Activated naive CD4-positive, alpha-beta T cell treated with anti-CD3 and anti-CD28 coated beads, Interleukin-2, amount 50 U/mL, for 72 hours (primary cell): ENCODE results near the gene OVCA2. TPM values are rescaled to one million over a fixed set of nuclear protein-coding genes. Genes with fewer than 3 reads are reported as not detected.

Experiments used
- ATAC-seq, 2 donors: fragments of 150-1000 bp; cut with Tn5 transposase; 2 replicates each; pipeline ENCODE4 v1.10.0; 2021; ENCODE audit warnings: mild to moderate bottlenecking in 2 of 2, moderate library complexity in 2 of 2
- DNase-seq, 2 donors: peaks; one replicate each; pipeline ENCODE4 v3.0.0; 2021 to 2022; ENCODE audit warnings: low spot score in 2 of 2
- H3K27ac Mint-ChIP-seq, 2 donors: one replicate each; pipeline ENCODE4 v1.8.0; 2022; ENCODE audit warnings: mild to moderate bottlenecking in 2 of 2, mixed read lengths in 2 of 2
- H3K36me3 Mint-ChIP-seq, 2 donors: one replicate each; pipeline ENCODE4 v1.8.0; 2022; ENCODE audit warnings: mixed read lengths in 2 of 2
- H3K9me3 Mint-ChIP-seq, 2 donors: one replicate each; pipeline ENCODE4 v1.8.0; 2022; ENCODE audit warnings: mixed read lengths in 2 of 2
- total RNA-seq, 2 donors: library from RNA; stranded (reverse); gene quantifications; one replicate each; pipeline ENCODE4 v1.2.3, GENCODE V29; 2022

OVCA2 gene
- total RNA-seq, 2 donors from 2014 or later = 21.8 to 30.7 TPM

DNA sequence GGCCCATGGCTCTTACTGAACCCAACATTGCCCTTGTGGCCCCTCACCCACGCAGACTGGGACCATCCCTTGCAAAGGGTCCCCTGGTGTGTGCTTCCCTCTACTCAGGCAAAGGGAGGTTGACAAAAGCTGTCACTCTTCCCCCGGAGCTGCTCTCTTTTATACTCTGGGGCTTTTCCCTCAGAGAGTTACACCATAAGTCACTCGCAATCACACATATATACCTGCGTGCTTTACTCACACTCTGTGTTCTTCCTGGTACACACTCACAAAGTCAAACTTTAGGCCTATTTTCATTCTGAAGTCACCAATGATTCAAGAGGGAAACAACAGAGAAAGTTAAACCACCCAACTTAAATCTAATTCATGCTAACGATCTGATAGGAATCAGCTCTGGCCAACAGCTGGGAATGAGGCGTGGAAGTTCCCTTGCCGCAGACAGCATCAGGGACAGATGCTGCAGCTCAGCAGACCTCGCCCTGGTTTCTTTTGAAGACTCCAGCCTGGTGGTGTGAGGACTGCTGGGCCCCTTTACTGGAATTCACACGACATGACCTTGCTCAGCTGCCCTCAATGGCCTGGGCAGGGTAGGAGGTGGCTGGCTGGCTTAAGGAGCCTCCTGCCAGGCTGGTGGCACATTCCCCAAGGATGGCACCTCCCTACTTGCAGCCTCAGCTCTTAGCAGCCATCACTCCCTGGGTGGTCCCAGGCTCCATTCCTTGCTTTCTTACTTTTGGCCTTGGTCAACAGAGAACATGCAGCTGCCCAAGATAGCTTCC is 40.4 kb downstream of the OVCA2 start:
- H3K36me3 Mint-ChIP-seq = peaks cover 21 to 48% of the 10 kb centered on the region in 2 donors
- ATAC-seq (peak; percentile 19 to 30), DNase-seq (no peak)
- peak overlapping the region; percentile 2 to 93 for H3K27ac Mint-ChIP-seq
- no peaks in the 10 kb centered on the region for H3K9me3 Mint-ChIP-seq

DNA sequence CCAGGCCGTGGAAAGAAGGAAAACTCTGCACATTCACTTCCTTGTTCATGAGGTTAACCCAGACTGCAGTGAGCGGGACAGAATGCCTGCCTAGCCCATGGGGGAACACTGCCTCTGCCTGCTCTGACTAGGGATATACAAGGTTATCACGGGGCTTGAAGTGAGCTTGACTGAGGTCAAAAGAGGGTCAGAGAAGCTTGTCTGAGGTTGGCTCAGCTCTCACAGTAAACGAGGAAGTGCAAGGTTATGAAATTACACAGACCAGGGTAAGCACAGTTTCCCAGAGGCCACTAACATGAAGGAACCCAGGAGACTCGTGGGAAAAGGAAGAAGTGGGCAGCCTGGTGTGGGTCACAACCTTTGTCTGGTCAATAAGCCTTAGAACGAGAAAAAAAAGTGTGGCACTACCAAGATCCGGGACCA is 41.8 kb downstream of the OVCA2 start:
- Mint-ChIP-seq H3K36me3 (peaks cover 17 to 36% of the 10 kb centered on the region in 2 donors), H3K27ac (no peak overlapping the region), H3K9me3 (no peaks in the 10 kb centered on the region)
- DNase-seq (no peak), ATAC-seq (no peak)

DNA sequence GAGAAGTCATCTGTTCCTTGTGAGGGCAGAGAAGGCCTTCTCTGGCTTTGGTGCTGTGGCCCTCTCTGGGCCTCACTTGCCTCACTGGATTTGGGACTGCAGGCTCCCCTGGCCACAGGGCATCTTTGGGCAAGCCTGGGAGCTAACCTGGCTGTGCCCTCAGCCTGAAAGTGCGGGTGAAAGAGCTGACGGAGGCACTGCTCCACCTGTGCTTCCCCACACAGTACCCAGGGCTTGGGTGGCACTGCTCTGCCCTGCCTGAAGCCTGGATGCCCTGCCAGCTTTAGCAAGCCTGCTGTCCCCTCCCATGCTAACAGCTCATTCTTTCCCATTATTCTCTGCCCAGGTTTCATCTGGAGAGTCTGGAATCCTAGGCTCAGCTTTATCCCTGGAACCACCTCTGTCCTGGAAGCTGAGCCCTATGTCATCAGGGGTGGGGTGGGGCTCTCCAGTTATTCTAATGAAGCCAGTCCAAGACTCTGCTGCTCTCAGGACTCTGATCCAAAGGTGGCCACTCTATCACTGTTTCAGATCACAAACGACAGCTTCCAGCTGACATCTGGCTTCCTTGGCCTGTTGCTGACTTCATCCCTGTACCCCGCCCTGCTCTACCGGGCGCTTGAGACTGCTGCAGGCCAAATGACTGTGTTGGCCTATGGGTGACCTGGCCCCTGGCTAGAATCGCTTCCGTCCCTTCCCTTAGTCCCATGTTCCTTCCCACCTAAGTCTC is 42.4 kb downstream of the OVCA2 start:
- Mint-ChIP-seq H3K36me3 (peaks cover 11 to 31% of the 10 kb centered on the region in 2 donors), H3K27ac (no peak overlapping the region), H3K9me3 (no peaks in the 10 kb centered on the region)
- no peak for DNase-seq
- no peak for ATAC-seq

DNA sequence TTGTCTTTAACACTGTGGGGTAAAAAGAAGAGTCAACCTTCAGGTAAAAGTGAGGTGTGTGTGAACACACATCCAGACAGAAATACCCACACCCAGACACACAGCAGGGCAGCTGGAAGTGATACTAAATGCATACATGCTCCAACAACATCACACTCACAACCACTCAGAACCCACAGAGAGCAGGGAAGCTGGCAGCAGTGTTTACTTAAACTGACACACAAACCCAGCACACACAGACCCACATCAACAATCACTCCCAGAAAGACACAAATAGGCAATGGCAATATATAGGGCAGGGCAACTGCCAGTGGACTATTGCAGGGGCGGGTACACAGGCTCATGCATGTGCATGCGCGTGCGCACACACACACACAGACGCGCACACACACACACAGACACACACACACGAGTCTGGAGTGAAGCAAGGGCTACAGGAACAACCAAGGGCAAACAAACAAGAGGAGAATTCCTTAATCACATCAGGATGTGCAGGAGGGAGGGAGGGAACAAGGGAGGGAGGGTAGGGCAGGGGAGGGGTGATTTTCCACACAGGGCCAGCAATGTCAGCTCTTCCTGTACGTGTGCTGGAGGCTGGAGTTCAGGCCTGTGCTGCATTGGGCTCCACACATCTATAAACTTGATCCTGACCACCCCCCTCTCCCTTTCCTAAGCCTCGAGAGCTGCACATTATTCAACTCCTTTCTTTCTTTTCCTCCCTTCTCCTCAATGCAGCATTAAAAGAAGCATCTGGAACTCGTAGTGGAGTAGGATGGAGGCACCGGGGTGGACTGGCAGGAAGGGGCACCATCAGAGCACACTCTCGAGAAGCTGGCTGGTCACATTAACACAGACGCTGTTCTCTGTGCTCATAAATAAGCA is 43.2 kb downstream of the OVCA2 start:
- Mint-ChIP-seq H3K27ac (no peak overlapping the region), H3K36me3 (peaks cover 5 to 28% of the 10 kb centered on the region in 2 donors), H3K9me3 (no peaks in the 10 kb centered on the region)
- no peak for ATAC-seq
- DNase-seq = no peak

DNA sequence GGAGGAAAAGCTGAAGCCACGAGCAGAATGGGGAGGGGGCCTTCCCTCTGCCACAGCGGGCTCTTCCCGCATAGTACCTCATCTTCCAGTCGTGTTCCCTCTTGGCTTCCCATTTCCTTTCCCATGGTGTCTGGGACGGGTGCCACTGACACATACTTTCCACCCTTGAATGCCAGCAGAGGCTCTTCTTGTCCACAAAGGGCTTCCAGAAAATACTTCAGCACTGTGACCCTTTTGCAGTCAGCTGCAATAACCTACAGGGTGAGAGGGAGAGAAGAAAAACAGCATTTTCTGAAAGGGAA is 43.8 kb downstream of the OVCA2 start:
- DNase-seq (no peak), ATAC-seq (no peak)
- H3K27ac Mint-ChIP-seq = no peak overlapping the region
- H3K9me3 Mint-ChIP-seq = no peaks in the 10 kb centered on the region
- H3K36me3 Mint-ChIP-seq = peaks cover 5 to 28% of the 10 kb centered on the region in 2 donors

DNA sequence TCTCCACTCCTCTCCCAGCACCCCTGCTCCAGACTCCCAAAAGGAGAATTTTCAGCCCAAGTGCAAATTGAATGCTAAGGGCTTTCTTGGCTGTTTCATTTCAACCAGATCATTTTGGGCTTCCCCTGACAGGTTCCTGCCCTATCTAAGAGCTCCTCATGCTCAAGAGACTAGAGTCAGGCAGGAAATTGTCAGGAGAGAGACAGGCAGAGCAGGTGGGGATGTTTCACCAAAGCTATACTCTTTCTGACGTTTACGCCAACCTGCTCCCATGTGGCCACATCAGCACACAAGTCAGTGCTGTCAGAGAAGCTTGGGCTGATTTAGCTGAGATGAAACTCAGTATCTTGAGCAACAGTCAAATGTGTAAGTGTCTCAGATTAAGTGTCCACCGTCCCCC is 44.5 kb downstream of the OVCA2 start:
- DNase-seq = no peak
- Mint-ChIP-seq H3K9me3 (no peaks in the 10 kb centered on the region), H3K36me3 (peaks cover 5 to 28% of the 10 kb centered on the region in 2 donors), H3K27ac (peak overlapping the region in 1 of 2 donors; percentile 82)
- ATAC-seq = no peak

DNA sequence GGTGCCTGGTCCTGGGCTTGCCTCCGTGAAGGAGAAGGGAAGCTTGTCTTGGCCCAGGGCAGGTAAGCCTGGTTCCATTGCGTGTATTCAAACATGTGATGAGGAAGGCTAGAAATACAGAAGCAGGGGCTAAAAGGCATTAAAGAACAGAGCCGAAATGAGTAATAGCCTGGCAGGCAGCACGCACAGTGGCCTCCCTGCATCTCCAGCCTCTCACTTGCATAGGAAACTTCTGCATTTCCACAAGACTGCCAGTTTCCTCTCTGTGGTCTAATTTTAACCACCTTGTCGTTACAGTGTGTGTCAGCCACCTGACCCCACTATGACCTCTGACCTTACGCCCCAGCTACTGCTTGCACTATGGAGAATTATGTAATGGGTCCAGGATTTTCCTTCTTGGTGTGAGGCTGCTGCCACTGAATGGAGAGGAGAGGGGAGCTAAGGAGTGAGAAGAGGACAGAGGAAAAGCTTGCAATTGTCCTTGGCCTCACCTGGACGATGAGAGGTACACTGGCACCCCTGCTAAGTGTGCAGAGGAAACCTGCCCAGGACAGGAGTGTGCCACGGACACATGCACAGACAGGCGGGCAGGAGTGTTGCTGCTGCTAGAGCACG is 45.9 kb downstream of the OVCA2 start:
- Mint-ChIP-seq H3K9me3 (no peaks in the 10 kb centered on the region), H3K36me3 (peaks cover 5 to 18% of the 10 kb centered on the region in 2 donors), H3K27ac (peak overlapping the region; percentile 33 to 82)
- ATAC-seq = peak; percentile 68 to 71
- DNase-seq = peak; percentile 49 to 73

DNA sequence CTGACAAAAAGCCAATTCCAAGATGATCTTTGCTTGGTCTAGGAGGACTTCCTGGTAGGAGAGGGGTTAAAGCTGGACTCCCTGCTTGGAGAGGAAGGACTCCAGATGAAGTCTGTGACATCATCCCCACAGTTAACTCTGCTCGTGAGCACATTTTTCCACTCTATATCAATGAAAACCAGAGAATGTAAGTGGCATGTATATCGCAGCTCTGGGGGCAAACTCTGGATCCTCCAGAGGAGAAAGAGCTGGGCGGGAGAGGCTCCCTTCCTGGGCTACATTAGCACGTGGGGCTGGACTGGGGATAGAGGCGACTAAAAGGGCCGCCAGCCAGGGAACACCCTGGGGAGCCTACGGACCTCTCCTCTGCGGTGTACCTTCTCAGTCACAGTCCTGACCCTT is 47.2 kb downstream of the OVCA2 start:
- H3K36me3 Mint-ChIP-seq = peaks cover 0 to 13% of the 10 kb centered on the region in 2 donors
- H3K27ac Mint-ChIP-seq = peak overlapping the region; percentile 89 to 90
- ATAC-seq (peak; percentile 15 to 32), DNase-seq (no peak)
- no peaks in the 10 kb centered on the region for H3K9me3 Mint-ChIP-seq

DNA sequence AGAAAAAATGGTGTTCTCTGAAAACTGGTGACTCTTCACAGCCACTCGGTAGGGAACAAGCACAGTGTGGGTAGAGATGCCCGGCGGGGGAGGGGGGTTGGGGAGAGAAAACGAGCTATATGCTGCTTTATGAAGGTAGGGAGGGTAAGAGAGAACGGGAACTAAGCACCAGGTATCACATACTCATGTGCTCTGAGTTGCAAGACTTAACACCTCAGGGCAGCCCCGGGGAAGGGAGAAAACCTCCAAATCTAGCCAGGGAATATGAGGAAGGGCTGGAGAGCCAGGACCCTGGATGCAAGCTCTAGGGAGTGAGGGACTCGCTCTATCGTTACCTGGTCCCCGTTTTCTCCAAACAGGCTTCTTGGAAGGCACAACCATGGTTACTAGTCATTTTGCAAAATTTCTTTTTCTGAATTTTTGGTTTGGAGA is 48.4 kb downstream of the OVCA2 start:
- H3K27ac Mint-ChIP-seq = peak overlapping the region; percentile 90 to 97

DNA sequence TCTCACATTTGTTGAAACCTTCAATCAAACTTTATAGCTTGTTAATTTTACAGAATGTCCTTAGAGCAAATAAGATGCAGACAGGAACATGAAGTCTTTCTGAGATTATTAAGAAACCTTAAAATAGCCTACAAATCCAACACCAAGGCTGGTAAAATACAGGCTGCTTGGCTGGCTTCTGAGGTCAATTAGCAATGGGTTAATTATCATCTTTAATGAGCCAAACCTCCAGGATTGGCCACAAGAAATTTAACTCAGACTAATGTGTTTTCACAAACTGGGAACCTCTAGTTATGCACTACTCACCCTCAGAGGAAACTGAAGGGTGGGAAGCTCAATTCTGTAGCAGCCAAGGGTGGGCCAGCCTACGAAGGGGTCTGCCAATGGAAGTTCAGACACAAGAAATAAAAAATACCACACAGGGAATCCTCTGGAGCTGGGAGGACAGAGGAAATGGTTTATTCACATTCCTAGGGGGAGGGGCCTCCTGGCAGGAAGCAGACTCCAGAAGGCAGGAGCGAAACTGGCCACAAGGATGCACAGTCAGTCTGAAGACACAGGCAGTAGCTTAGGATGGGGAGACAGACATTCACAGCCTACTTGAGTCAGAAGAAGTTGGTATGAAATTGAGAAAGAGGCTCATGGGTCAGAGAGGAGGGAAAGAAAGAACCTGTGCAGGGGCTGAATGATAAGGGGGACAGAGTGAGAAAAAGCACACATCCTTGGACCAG is 49.1 kb downstream of the OVCA2 start:
- no peaks in the 10 kb centered on the region for H3K9me3 Mint-ChIP-seq
- DNase-seq (no peak), ATAC-seq (no peak)
- H3K27ac Mint-ChIP-seq = peak overlapping the region; percentile 77 to 90
- H3K36me3 Mint-ChIP-seq = peaks cover 0 to 7% of the 10 kb centered on the region in 2 donors

More for the DNA sequence above, 48.4 kb downstream of the OVCA2 start:
- no peak for DNase-seq
- peak; percentile 3 for ATAC-seq
- Mint-ChIP-seq H3K9me3 (no peaks in the 10 kb centered on the region), H3K36me3 (peaks cover 0 to 7% of the 10 kb centered on the region in 2 donors)

DNA sequence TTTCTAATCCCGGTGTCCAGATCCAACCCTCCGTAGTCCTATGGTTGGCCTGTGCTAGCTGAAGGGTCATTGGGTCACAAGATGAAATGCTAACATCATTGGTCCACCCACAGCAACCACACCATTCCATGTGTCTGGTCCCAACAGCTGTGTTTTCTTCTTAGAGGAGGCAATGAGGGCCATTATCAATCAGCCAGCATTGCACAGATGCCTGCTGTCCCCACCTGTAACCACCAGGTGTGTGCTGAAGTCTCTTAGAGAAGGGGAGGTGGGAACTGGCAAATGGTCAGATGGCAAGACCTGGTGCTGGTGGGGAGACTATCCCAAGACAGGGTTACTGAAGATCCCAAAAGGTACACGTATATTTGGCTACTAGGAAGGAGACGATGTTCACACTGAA is 50.4 kb downstream of the OVCA2 start:
- ATAC-seq (no peak), DNase-seq (no peak)
- peak overlapping the region; percentile 28 to 41 for H3K27ac Mint-ChIP-seq
- H3K36me3 Mint-ChIP-seq = peaks cover 0 to under 1% of the 10 kb centered on the region in 2 donors
- H3K9me3 Mint-ChIP-seq = no peaks in the 10 kb centered on the region

Other genes with a start within 250 kb of the OVCA2 start
- gene SMYD4, start 212.1 kb upstream of the OVCA2 start, total RNA-seq = 10 to 100 TPM; 18.5 to 19.8 TPM
- 100 to 1,000 TPM; 118 to 174 TPM for gene RPA1, start 212.0 kb upstream of the OVCA2 start, total RNA-seq
- under 1 TPM; 0.06 to 0.07 TPM for gene RTN4RL1, start 16.7 kb upstream of the OVCA2 start, total RNA-seq
- gene DPH1, start 11.9 kb upstream of the OVCA2 start, total RNA-seq = 10 to 100 TPM; 30.5 to 38.0 TPM
- gene HIC1, start 13.1 kb downstream of the OVCA2 start, total RNA-seq = 10 to 100 TPM; 36.8 to 41.8 TPM